Mammary microvascular endothelial cell (primary cell): ENCODE data around the gene NCEH1. TPM values are rescaled to one million over a fixed set of nuclear protein-coding genes. Genes with fewer than 3 reads are reported as not detected.

ENCODE experiments used
- total RNA-seq: library from RNA; depleted of rRNA; stranded (reverse); fragments of >200 nt; gene quantifications from 2 replicates; pipeline ENCODE4 v1.2.3, GENCODE V29; 2015

Gene NCEH1, protein sequence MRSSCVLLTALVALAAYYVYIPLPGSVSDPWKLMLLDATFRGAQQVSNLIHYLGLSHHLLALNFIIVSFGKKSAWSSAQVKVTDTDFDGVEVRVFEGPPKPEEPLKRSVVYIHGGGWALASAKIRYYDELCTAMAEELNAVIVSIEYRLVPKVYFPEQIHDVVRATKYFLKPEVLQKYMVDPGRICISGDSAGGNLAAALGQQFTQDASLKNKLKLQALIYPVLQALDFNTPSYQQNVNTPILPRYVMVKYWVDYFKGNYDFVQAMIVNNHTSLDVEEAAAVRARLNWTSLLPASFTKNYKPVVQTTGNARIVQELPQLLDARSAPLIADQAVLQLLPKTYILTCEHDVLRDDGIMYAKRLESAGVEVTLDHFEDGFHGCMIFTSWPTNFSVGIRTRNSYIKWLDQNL
- 27.4 and 31.6 TPM in 2 replicates for total RNA-seq

DNA sequence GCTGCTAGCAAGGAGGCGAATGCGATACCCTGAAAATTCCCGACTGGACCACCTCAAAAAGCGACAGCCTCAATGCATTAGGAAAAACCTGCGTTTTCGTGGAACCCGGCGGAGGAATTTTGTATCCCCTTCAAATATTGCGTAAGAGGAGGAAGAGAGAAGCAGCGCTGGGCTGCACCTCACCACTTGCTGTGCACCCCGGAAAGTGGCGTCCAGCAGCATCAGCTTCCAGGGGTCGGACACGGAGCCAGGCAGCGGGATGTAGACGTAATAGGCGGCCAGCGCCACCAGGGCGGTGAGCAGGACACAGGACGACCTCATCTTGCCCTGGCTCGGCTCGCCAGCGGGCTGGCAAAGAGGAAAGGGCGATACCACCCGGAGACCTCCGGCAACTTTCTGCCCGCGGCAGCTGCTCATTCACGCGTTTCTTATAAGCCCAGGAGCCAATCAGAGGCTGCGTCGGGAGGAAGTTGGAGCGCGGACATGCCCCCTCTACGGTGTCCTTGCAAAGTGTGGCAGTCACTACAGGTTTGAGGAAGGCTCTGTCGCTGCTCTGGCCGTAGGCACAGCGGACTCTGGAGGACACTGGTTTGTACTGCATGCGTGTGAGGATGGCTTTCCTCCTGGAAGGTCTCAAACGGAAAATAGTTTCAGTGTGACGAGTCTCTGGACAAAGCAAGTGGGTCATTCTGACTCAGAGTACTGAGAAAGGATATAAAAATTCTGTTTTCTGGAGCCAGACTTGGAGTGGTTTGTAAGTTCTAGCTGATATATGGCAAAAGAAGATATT lies at the start of gene NCEH1:
Gene NCEH1 (minus strand): TSS at position 404 of the 790 bp plus-strand sequence. CDS start 83 bp downstream, at position 321.

DNA sequence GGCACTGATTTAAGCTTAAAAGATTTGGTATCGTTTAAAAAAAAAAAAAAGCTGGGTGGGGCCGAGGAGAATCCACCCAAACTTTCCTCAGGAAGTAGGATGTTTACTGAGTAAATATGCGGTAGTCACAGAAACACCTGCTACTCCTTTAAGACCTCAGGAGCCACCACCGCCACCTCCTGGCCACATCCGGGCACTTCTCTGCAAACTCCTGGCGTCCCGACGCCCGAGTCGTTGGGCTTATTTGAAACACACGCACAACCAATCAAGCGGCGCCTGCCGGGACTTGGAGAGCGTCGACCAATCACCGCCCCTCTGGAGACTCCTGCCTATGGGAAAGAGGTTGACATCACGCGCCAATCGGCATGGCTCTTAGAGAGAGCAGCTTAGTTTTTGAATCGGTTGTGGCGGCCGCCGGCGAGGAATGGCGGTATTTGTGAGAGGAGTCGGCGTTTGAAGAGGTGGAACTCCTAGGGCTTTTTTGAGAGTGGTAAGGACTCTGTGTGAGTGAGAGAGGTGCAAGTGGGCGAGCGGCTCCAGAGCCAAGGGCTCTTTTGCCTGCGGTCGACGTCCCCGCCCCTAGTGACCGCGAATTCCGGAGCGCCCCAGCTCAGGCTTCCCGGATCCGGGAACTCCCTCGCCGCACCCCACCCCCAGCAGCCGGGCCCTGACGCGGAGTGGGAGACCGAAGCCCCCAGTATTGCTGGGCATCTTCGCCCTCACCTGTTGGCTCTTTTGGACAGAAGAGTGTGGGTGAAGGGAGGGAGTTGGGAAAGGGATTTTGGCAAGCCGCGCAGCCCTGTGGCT lies 39.7 kb upstream of the NCEH1 start, which contains the start of gene ECT2:
Gene ECT2 (plus strand): TSS at position 359 of the 807 bp plus-strand sequence. CDS start 3,805 bp downstream, outside the sequence.

Other genes starting within 250 kb of the NCEH1 start
- 18.3 and 20.2 TPM in 2 replicates for gene TNFSF10, start 187.6 kb downstream of the NCEH1 start, total RNA-seq
- 42.0 and 51.4 TPM in 2 replicates for gene ECT2, start 39.7 kb upstream of the NCEH1 start, total RNA-seq